SK-N-SH treated with all-trans-retinoic acid at 6 μM for 48 hours (cell line): Measurements from ENCODE around the gene HAPSTR1.

ENCODE experiments used
- ATAC-seq: fragments of 200-7000 bp; cut with Tn5 transposase; 3 replicates; pipeline ENCODE4 v1.9.1; 2020; ENCODE audit warnings: mild to moderate bottlenecking, moderate library complexity
- ARNTL ChIP-seq: fragments of 450-650 bp; formaldehyde crosslinking; IDR thresholded peaks from 2 replicates; pipeline ENCODE4 v1.5.0; 2020; ENCODE audit warnings: low read depth, mild to moderate bottlenecking, moderate library complexity, borderline replicate concordance
- BACH2 ChIP-seq: fragments of 250-450 bp; sonication (Bioruptor Pico); IDR thresholded peaks from 2 replicates; pipeline ENCODE4 v1.9.0; 2021; ENCODE audit warnings: mild to moderate bottlenecking, borderline replicate concordance
- CREB5 ChIP-seq: fragments of 250-450 bp; sonication (Bioruptor Pico); IDR thresholded peaks from 2 replicates; pipeline ENCODE4 v1.5.1; 2020; ENCODE audit warnings: low read depth, mild to moderate bottlenecking, moderate library complexity
- CSDC2 ChIP-seq: fragments of 250-450 bp; sonication (Bioruptor Pico); IDR thresholded peaks from 2 replicates; pipeline ENCODE4 v1.5.0; 2020; ENCODE audit warnings: mild to moderate bottlenecking, moderate library complexity
- CSRNP3 ChIP-seq: fragments of 250-450 bp; sonication (Bioruptor Pico); IDR thresholded peaks from 2 replicates; pipeline ENCODE4 v1.5.1; 2021; ENCODE audit warnings: mild to moderate bottlenecking, moderate library complexity
- ESRRG ChIP-seq: fragments of 250-450 bp; sonication (Bioruptor Pico); IDR thresholded peaks from 2 replicates; pipeline ENCODE4 v1.6.1; 2021; ENCODE audit warnings: mild to moderate bottlenecking
- GLIS3 ChIP-seq: fragments of 250-450 bp; sonication (Bioruptor Pico); IDR thresholded peaks from 2 replicates; pipeline ENCODE4 v1.5.0; 2020; ENCODE audit warnings: mild to moderate bottlenecking, moderate library complexity
- ISL1 ChIP-seq: fragments of 250-450 bp; sonication (Bioruptor Pico); IDR thresholded peaks from 2 replicates; pipeline ENCODE4 v2.1.2; 2022; ENCODE audit warnings: mild to moderate bottlenecking, moderate library complexity
- OSR1 ChIP-seq: fragments of 250-450 bp; sonication (Bioruptor Pico); IDR thresholded peaks from 2 replicates; pipeline ENCODE4 v1.8.0; 2022; ENCODE audit warnings: moderate library complexity, mild to moderate bottlenecking, inconsistent platforms
- PATZ1 ChIP-seq: fragments of 250-450 bp; sonication (Bioruptor Pico); IDR thresholded peaks from 2 replicates; pipeline ENCODE4 v1.8.0; 2020; ENCODE audit warnings: mild to moderate bottlenecking, moderate library complexity, borderline replicate concordance
- POU6F1 ChIP-seq: fragments of 250-450 bp; sonication (Bioruptor Pico); IDR thresholded peaks from 2 replicates; pipeline ENCODE4 v1.8.0; 2021; ENCODE audit warnings: low read depth, mild to moderate bottlenecking, moderate library complexity, borderline replicate concordance
- RARB ChIP-seq: fragments of 250-450 bp; sonication (Bioruptor Pico); IDR thresholded peaks from 2 replicates; pipeline ENCODE4 v1.8.0; 2021; ENCODE audit warnings: mild to moderate bottlenecking, moderate library complexity
- SNAI2 ChIP-seq: fragments of 250-450 bp; sonication (Bioruptor Pico); IDR thresholded peaks from 2 replicates; pipeline ENCODE4 v1.5.0; 2020; ENCODE audit warnings: mild to moderate bottlenecking, moderate library complexity
- TOX ChIP-seq: fragments of 250-450 bp; sonication (Bioruptor Pico); IDR thresholded peaks from 2 replicates; pipeline ENCODE4 v1.8.0; 2021; ENCODE audit warnings: mild to moderate bottlenecking, moderate library complexity, borderline replicate concordance
- TSHZ2 ChIP-seq: fragments of 250-450 bp; sonication (Bioruptor Pico); IDR thresholded peaks from 2 replicates; pipeline ENCODE4 v1.5.0; 2020; ENCODE audit warnings: mild to moderate bottlenecking, moderate library complexity
- ZFP3 ChIP-seq: fragments of 250-450 bp; sonication (Bioruptor Pico); IDR thresholded peaks from 2 replicates; pipeline ENCODE4 v1.5.0; 2020; ENCODE audit warnings: mild to moderate bottlenecking, moderate library complexity
- ZFP30 ChIP-seq: fragments of 450-650 bp; formaldehyde crosslinking; IDR thresholded peaks from 2 replicates; pipeline ENCODE4 v1.5.0; 2022; ENCODE audit warnings: mild to moderate bottlenecking, moderate library complexity
- ZNF565 ChIP-seq: fragments of 450-650 bp; formaldehyde crosslinking; conservative IDR thresholded peaks from 2 replicates; pipeline ENCODE4 v1.5.0; 2020; ENCODE audit warnings: low read depth, mild to moderate bottlenecking, moderate library complexity
- ZNF70 ChIP-seq: fragments of 450-650 bp; formaldehyde crosslinking; IDR thresholded peaks from 2 replicates; pipeline ENCODE4 v1.5.0; 2020; ENCODE audit warnings: mild to moderate bottlenecking, moderate library complexity
- ZNF8 ChIP-seq: fragments of 450-650 bp; formaldehyde crosslinking; IDR thresholded peaks from 2 replicates; pipeline ENCODE4 v1.5.0; 2020; ENCODE audit warnings: mild to moderate bottlenecking, moderate library complexity

HAPSTR1 gene

GRCh38 chr16:9126609-9127008 lies 35.2 kb downstream of the HAPSTR1 start:
- no peak for ATAC-seq
- TF ChIP-seq TSHZ2 (CRISPR knock-in tag) (no peak), CSRNP3 (no peak), POU6F1 (CRISPR knock-in tag) (no peak), ZNF565 (no peak), ZFP30 (CRISPR knock-in tag) (no peak), SNAI2 (CRISPR knock-in tag) (no peak), ZFP3 (CRISPR knock-in tag) (no peak), OSR1 (CRISPR knock-in tag) (no peak), TOX (no peak), GLIS3 (CRISPR knock-in tag) (no peak), ESRRG (CRISPR knock-in tag) (no peak), BACH2 (no peak), CSDC2 (no peak), ISL1 (CRISPR knock-in tag) (no peak), ZNF8 (CRISPR knock-in tag) (no peak), ZNF70 (CRISPR knock-in tag) (no peak), ARNTL (CRISPR knock-in tag) (no peak), RARB (CRISPR knock-in tag) (no peak)

- peak; percentile 13 for ATAC-seq
- TF ChIP-seq TOX (no peak), ZFP3 (CRISPR knock-in tag) (0 out of 2 replicates have a peak, but pooled peaks have one; percentile 13)
Measured at GRCh38 chr16:9128346-9129342, 37.2 kb downstream of the HAPSTR1 start.

- no peak for TF ChIP-seq SNAI2 (CRISPR knock-in tag)
- no peak for TF ChIP-seq CREB5 (CRISPR knock-in tag)
- TF ChIP-seq ARNTL (CRISPR knock-in tag), result no peak
- TF ChIP-seq ZNF8 (CRISPR knock-in tag), result no peak
- TF ChIP-seq TOX, result no peak
- no peak for TF ChIP-seq ZFP3 (CRISPR knock-in tag)
- no peak for TF ChIP-seq ESRRG (CRISPR knock-in tag)
- TF ChIP-seq PATZ1 (CRISPR knock-in tag), result no peak
- ATAC-seq, result no peak
Measured at GRCh38 chr16:9134306-9134705, 42.9 kb downstream of the HAPSTR1 start.
